H1 (cell line): ENCODE data around the gene LRP1. TPM values are rescaled to one million over a fixed set of nuclear protein-coding genes. Genes with fewer than 3 reads are reported as not detected.

ENCODE experiments used
- CTCF ChIA-PET: fragments of 300-600 bp; sonication (Branson Sonifier 250); formaldehyde crosslinking; loops from one replicate; lab custom pipeline; 2021; ENCODE audit not compliant: partially characterized antibody; lab: Charles Lee
- POLR2A ChIA-PET: fragments of 300-600 bp; sonication (Branson Sonifier 250); formaldehyde crosslinking; loops from one replicate; lab custom pipeline; 2021; ENCODE audit warnings: inconsistent platforms; ENCODE audit not compliant: partially characterized antibody; lab: Charles Lee
- DNase-seq, 2 experiments: peaks; one replicate each; pipeline versions ENCODE4 v3.0.0 to v3.0.0-alpha.2; 2010 to 2022; ENCODE audit warnings: low spot score in 2 of 2, low read depth in 1 of 2, mixed read lengths in 1 of 2
- FAIRE-seq: peaks from 2 replicates; lab custom pipeline; 2011; peaks lifted over from hg19 to GRCh38; lab: Jason Lieb, UNC
- H2AFZ ChIP-seq: 2 replicates; pipeline ENCODE4 v1.8.1; 2012; ENCODE audit warnings: low read length, inconsistent platforms
- H2AK5ac ChIP-seq: 2 replicates; pipeline ENCODE4 v1.6.1; 2013; ENCODE audit warnings: low read depth, low read length
- H2BK120ac ChIP-seq: replicated peaks from 2 replicates; pipeline ENCODE3; 2013; ENCODE audit warnings: low read depth, low read length, inconsistent platforms
- H2BK12ac ChIP-seq: 2 replicates; pipeline ENCODE4 v1.6.1; 2013; ENCODE audit warnings: low read depth, low read length
- H2BK15ac ChIP-seq: 2 replicates; pipeline ENCODE4 v1.6.1; 2013; ENCODE audit warnings: low read length
- H2BK20ac ChIP-seq: 2 replicates; pipeline ENCODE4 v1.6.1; 2013; ENCODE audit warnings: low read length
- H2BK5ac ChIP-seq: 2 replicates; pipeline ENCODE4 v1.6.1; 2013; ENCODE audit warnings: low read depth, low read length
- H3K14ac ChIP-seq: 2 replicates; pipeline ENCODE4 v1.6.1; 2013; ENCODE audit warnings: inconsistent platforms; ENCODE audit not compliant: insufficient read length
- H3K18ac ChIP-seq: 2 replicates; pipeline ENCODE4 v1.6.1; 2013; ENCODE audit warnings: low read length; ENCODE audit errors: extremely low read depth
- H3K23ac ChIP-seq: 2 replicates; pipeline ENCODE4 v1.6.1; 2013; ENCODE audit warnings: inconsistent platforms; ENCODE audit not compliant: insufficient read length
- H3K23me2 ChIP-seq: 2 replicates; pipeline ENCODE4 v1.6.1; 2013; ENCODE audit warnings: low read depth, low read length
- H3K27ac ChIP-seq: 2 replicates; pipeline ENCODE4 v1.6.1; 2011; ENCODE audit warnings: low read depth, low read length, inconsistent platforms
- H3K27me3 ChIP-seq, 4 experiments: replicated peaks in 1 of 4; 1 replicate in 1 of 4; 2 replicates in 3 of 4; pipeline versions ENCODE4 v1.6.1 to v1.8.1; 2011 to 2013; ENCODE audit warnings: low read length in 3 of 4, mild to moderate bottlenecking in 3 of 4, inconsistent platforms in 2 of 4, mixed read lengths in 2 of 4, moderate library complexity in 1 of 4; ENCODE audit not compliant: control insufficient read depth in 3 of 4, insufficient read depth in 3 of 4; ENCODE audit errors: extremely low read depth in 1 of 4
- H3K36me3 ChIP-seq, 4 experiments: 2 replicates each; pipeline versions ENCODE4 v1.6.1 to v1.8.1; 2011 to 2013; ENCODE audit warnings: mild to moderate bottlenecking in 4 of 4, low read length in 3 of 4, moderate library complexity in 2 of 4, control low read depth in 1 of 4, inconsistent platforms in 1 of 4; ENCODE audit not compliant: insufficient read depth in 4 of 4, control insufficient read depth in 2 of 4
- H3K4ac ChIP-seq: replicated peaks from 2 replicates; pipeline ENCODE3; 2013; ENCODE audit warnings: low read length, low read depth, mixed read lengths, inconsistent platforms; ENCODE audit not compliant: insufficient read length
- H3K4me1 ChIP-seq, 4 experiments: replicated peaks in 1 of 4; 1 replicate in 1 of 4; 2 replicates in 3 of 4; pipeline versions ENCODE4 v1.6.1 to v1.8.1; 2011 to 2013; ENCODE audit warnings: low read length in 3 of 4, inconsistent platforms in 2 of 4, mixed read lengths in 1 of 4; ENCODE audit not compliant: insufficient read depth in 4 of 4, control insufficient read depth in 3 of 4
- H3K4me2 ChIP-seq, 2 experiments: 2 replicates each; pipeline versions ENCODE4 v1.6.1 to v1.8.1; 2011 to 2013; ENCODE audit warnings: low read depth in 2 of 2, low read length in 2 of 2, control low read depth in 1 of 2, inconsistent platforms in 1 of 2, mild to moderate bottlenecking in 1 of 2; ENCODE audit not compliant: insufficient read depth in 1 of 2
- H3K4me3 ChIP-seq, 4 experiments: fragments of 200-600, 300-600 bp in 1 of 4; sonication (generic), shearing (Covaris generic), sonication (Bioruptor Twin) in 1 of 4; 2 replicates each; pipeline versions ENCODE4 v1.5.1 to v1.8.1; 2011 to 2016; ENCODE audit warnings: low read length in 4 of 4, low read depth in 3 of 4, control low read depth in 2 of 4, inconsistent platforms in 2 of 4, mild to moderate bottlenecking in 2 of 4, mixed read lengths in 1 of 4, moderate library complexity in 1 of 4; ENCODE audit not compliant: insufficient read depth in 2 of 4; ENCODE audit errors: extremely low read depth in 1 of 4
- H3K56ac ChIP-seq: replicated peaks from 2 replicates; pipeline ENCODE3; 2013; ENCODE audit warnings: low read depth, mild to moderate bottlenecking, mixed read lengths, low read length, inconsistent platforms; ENCODE audit not compliant: insufficient read length
- H3K79me1 ChIP-seq: 2 replicates; pipeline ENCODE4 v1.6.1; 2013; ENCODE audit warnings: low read depth, low read length, control low read depth
- H3K79me2 ChIP-seq, 2 experiments: 2 replicates each; pipeline versions ENCODE4 v1.6.1 to v1.8.1; 2012 to 2013; ENCODE audit warnings: low read length in 2 of 2, mild to moderate bottlenecking in 2 of 2, inconsistent platforms in 1 of 2; ENCODE audit not compliant: insufficient read depth in 2 of 2, control insufficient read depth in 1 of 2
- H3K9ac ChIP-seq, 4 experiments: replicated peaks in 1 of 4; 1 replicate in 1 of 4; 2 replicates in 3 of 4; pipeline versions ENCODE4 v1.6.1 to v1.8.1; 2011 to 2013; ENCODE audit warnings: low read depth in 3 of 4, low read length in 3 of 4, control low read depth in 2 of 4, mild to moderate bottlenecking in 2 of 4, moderate library complexity in 2 of 4, inconsistent platforms in 1 of 4; ENCODE audit errors: extremely low read depth in 1 of 4
- H3K9me3 ChIP-seq, 2 experiments: 2 replicates each; pipeline versions ENCODE4 v1.6.1 to v1.8.1; 2012 to 2013; ENCODE audit warnings: mild to moderate bottlenecking in 2 of 2, moderate library complexity in 2 of 2, control low read depth in 1 of 2, inconsistent platforms in 1 of 2, low read depth in 1 of 2, low read length in 1 of 2, mixed read lengths in 1 of 2; ENCODE audit not compliant: insufficient read depth in 2 of 2
- H4K20me1 ChIP-seq, 2 experiments: replicated peaks in 1 of 2; 2 replicates each; pipeline versions ENCODE3 to v1.8.1; 2011 to 2013; ENCODE audit warnings: inconsistent platforms in 2 of 2, low read length in 2 of 2, mild to moderate bottlenecking in 1 of 2; ENCODE audit not compliant: insufficient read depth in 2 of 2, control insufficient read depth in 1 of 2
- H4K5ac ChIP-seq: 2 replicates; pipeline ENCODE4 v1.6.1; 2013; ENCODE audit warnings: low read length, low read depth, mixed read lengths, inconsistent platforms; ENCODE audit not compliant: insufficient read length
- H4K8ac ChIP-seq: 2 replicates; pipeline ENCODE4 v1.8.0; 2013; ENCODE audit warnings: mild to moderate bottlenecking, moderate library complexity, low read length, inconsistent platforms; ENCODE audit not compliant: insufficient read depth; ENCODE audit errors: extremely low read depth
- H4K91ac ChIP-seq: replicated peaks from 2 replicates; pipeline ENCODE3; 2013; ENCODE audit warnings: low read length, mixed read lengths, inconsistent platforms; ENCODE audit not compliant: insufficient read length
- BACH1 ChIP-seq: IDR thresholded peaks from 2 replicates; pipeline ENCODE4 v1.6.1; 2012; ENCODE audit warnings: low read length, improper control_type of control experiment
- EZH2 ChIP-seq: fragments of 200-600 bp; sonication (generic); IDR thresholded peaks from 2 replicates; pipeline ENCODE4 v1.7.1; 2012; ENCODE audit warnings: low read depth, mild to moderate bottlenecking, moderate library complexity, low read length, inconsistent platforms; ENCODE audit not compliant: severe bottlenecking
- GABPA ChIP-seq: IDR thresholded peaks from 2 replicates; pipeline ENCODE4 v1.6.1; 2011; ENCODE audit warnings: mild to moderate bottlenecking, low read length, moderate library complexity, borderline replicate concordance; ENCODE audit not compliant: insufficient read depth
- HDAC2 ChIP-seq, 2 experiments: fragments of 300-600 bp in 1 of 2; sonication (generic) in 1 of 2; IDR thresholded peaks; 2 replicates each; pipeline ENCODE4 v1.6.1; 2011 to 2012; ENCODE audit warnings: low read depth in 2 of 2, low read length in 2 of 2, mild to moderate bottlenecking in 2 of 2, moderate library complexity in 2 of 2, borderline replicate concordance in 1 of 2, inconsistent platforms in 1 of 2
- JUND ChIP-seq: IDR thresholded peaks from 2 replicates; pipeline ENCODE4 v1.6.1; 2011; ENCODE audit warnings: mild to moderate bottlenecking, improper control_type of control experiment, low read length
- MAFK ChIP-seq: IDR thresholded peaks from 2 replicates; pipeline ENCODE4 v1.6.1; 2012; ENCODE audit warnings: low read depth, mild to moderate bottlenecking, improper control_type of control experiment, low read length
- POLR2A ChIP-seq, 2 experiments: IDR thresholded peaks; 1 replicate in 1 of 2; 2 replicates in 1 of 2; pipeline ENCODE4 v1.6.1; 2011; ENCODE audit warnings: low read depth in 2 of 2, low read length in 2 of 2, mild to moderate bottlenecking in 2 of 2; ENCODE audit errors: control extremely low read depth in 1 of 2
- RAD21 ChIP-seq, 2 experiments: IDR thresholded peaks in 1 of 2; conservative IDR thresholded peaks in 1 of 2; 2 replicates each; pipeline ENCODE4 v1.6.1; 2011; ENCODE audit warnings: low read depth in 2 of 2, low read length in 2 of 2, improper control_type of control experiment in 1 of 2, inconsistent platforms in 1 of 2, mild to moderate bottlenecking in 1 of 2, moderate library complexity in 1 of 2
- RXRA ChIP-seq: IDR thresholded peaks from 2 replicates; pipeline ENCODE4 v1.6.1; 2011; ENCODE audit warnings: low read depth, mild to moderate bottlenecking, low read length, moderate library complexity; ENCODE audit not compliant: insufficient read depth
- YY1 ChIP-seq: IDR thresholded peaks from 2 replicates; pipeline ENCODE4 v1.6.1; 2011; ENCODE audit warnings: low read depth, mild to moderate bottlenecking, low read length
- WGBS, 2 experiments: shearing (Covaris generic) in 1 of 2; methylation state at CpG; one replicate each; pipeline versions ENCODE4 v1.1.6 to v1.1.7; 2013 to 2015; ENCODE audit warnings: low lambda C conversion rate in 2 of 2, mixed read lengths in 2 of 2, inconsistent platforms in 1 of 2, low coverage in 1 of 2, missing lambda C conversion rate in 1 of 2; ENCODE audit not compliant: insufficient replicate concordance in 2 of 2, insufficient coverage in 1 of 2, insufficient read length in 1 of 2; ENCODE audit errors: extremely low coverage in 1 of 2, missing lambda C conversion rate in 1 of 2; 5-methylcytosine and 5-hydroxymethylcytosine counted together
- polyA plus RNA-seq, 7 experiments: library from polyadenylated mRNA; depleted of rRNA in 3 of 7; stranded (reverse) in 5 of 7; unstranded in 2 of 7; fragments of >200 nt in 5 of 7; fragments of 200-250 nt in 2 of 7; gene quantifications; 1 replicate in 5 of 7; 2 replicates in 1 of 7; 4 replicates in 1 of 7; pipeline versions ENCODE4 v1.2.1 to v1.2.3, GENCODE V29; 2011 to 2013; ENCODE audit warnings: missing spikeins in 2 of 7, mixed read lengths in 2 of 7
- total RNA-seq: library from RNA; stranded (reverse); fragmentation: NEBNext Ultra II Directional; extraction: Animal tissue kit (Norgen Biotek cat#: 25700); gene quantifications from 2 replicates; pipeline ENCODE4 v1.2.1, GENCODE V29; 2021
- TF ChIP-seq, protein P1 (sequence below): IDR thresholded peaks from 2 replicates; pipeline ENCODE4 v1.6.1; 2012; ENCODE audit warnings: inconsistent platforms

LRP1 gene
- total and polyA plus RNA-seq, 2 of the 8 experiments (the other 6 are each of a cell fraction or from before 2014, with no cell fraction given), result 35.3 to 92.5 TPM

GRCh38 chr12:57224973-57225679 lies 96.8 kb downstream of the LRP1 start:
- H3K36me3 ChIP-seq, result no peaks in the 10 kb centered on the region
- H2BK5ac ChIP-seq, result peak overlapping the region; percentile 81
- 9% methylated on average over 47 of the region's 61 CpGs; no CpG with 5 or more reads in 1 of the 2 experiments for WGBS, 2 experiments
- no peak overlapping the region for H3K4ac ChIP-seq
- no peaks in the 10 kb centered on the region for H3K9me3 ChIP-seq
- peak overlapping the region; percentile 85 for H3K18ac ChIP-seq
- DNase-seq, result peak in 1 of 2 experiments; percentile 94
- H4K5ac ChIP-seq, result peak overlapping the region; percentile 46
- peaks cover 4 to 12% of the 10 kb centered on the region in 2 experiments for H4K20me1 ChIP-seq
- FAIRE-seq, result no peak
- no peak overlapping the region for H2BK120ac ChIP-seq
- no peak overlapping the region for H3K14ac ChIP-seq
- no peak overlapping the region for H2AFZ ChIP-seq
- H2BK20ac ChIP-seq, result peak overlapping the region; percentile 80; the same call in 1 of the 2 replicates
- peak overlapping the region; percentile 94 to 96 for H3K4me2 ChIP-seq
- no peak overlapping the region for H2AK5ac ChIP-seq
- peaks cover 8% of the 10 kb centered on the region for H3K23me2 ChIP-seq
- peak overlapping the region; percentile 99; the same call in 1 of the 2 replicates for H2BK15ac ChIP-seq
- no peak overlapping the region for H3K23ac ChIP-seq
- H3K9ac ChIP-seq, result no peak overlapping the region
- peak overlapping the region; percentile 99 for H2BK12ac ChIP-seq
- peaks cover 4 to 51% (median 30%) of the 10 kb centered on the region in 4 experiments for H3K4me1 ChIP-seq
- H3K79me2 ChIP-seq, result peaks cover under 1 to 1% of the 10 kb centered on the region in 2 experiments; a peak in 2 of 4 replicates
- no peak overlapping the region for H3K56ac ChIP-seq
- H3K27ac ChIP-seq, result no peak overlapping the region
- H3K27me3 ChIP-seq, result peaks cover 51 to 76% (median 73%) of the 10 kb centered on the region in 4 experiments
- POLR2A ChIA-PET, result interaction anchor here (0.8 to 22.1 kb wide), 8 partner anchors 9 to 295 kb away, joined by 3 to 852 read pairs (median 4); partner anchors contain the start of genes DDIT3, INHBE, NXPH4 and SHMT2
- H3K4me3 ChIP-seq, result peak overlapping the region; percentile 18 to 64 (median 23); a peak in 6 of 8 replicates
- peak overlapping the region; percentile 87 for H4K8ac ChIP-seq
- CTCF ChIA-PET, result interaction anchor here (0.5 to 27.9 kb wide), 16 partner anchors 7 to 261 kb away, joined by 3 to 726 read pairs (median 4); partner anchors contain the start of genes NXPH4 and STAC3
- H4K91ac ChIP-seq, result peak overlapping the region; percentile 90
- no peaks in the 10 kb centered on the region for H3K79me1 ChIP-seq
- peak; percentile 43 to 70 for TF ChIP-seq RAD21 (IDR thresholded peaks at IDR 0.05 in 1 of 2, conservative IDR thresholded peaks at IDR 0.05 in 1 of 2; ENCODE audit: low read depth in 2 of 2, low read length in 2 of 2)
- no peak for TF ChIP-seq MAFK
- no peak for TF ChIP-seq RXRA
- TF ChIP-seq HDAC2 (IDR thresholded peaks at IDR 0.05; ENCODE audit: borderline replicate concordance in 1 of 2, low read depth in 2 of 2, low read length in 2 of 2), result no peak
- TF ChIP-seq POLR2A (IDR thresholded peaks at IDR 0.05; ENCODE audit: control extremely low read depth in 1 of 2, low read depth in 2 of 2, low read length in 2 of 2), result no peak
- TF ChIP-seq, protein P1, sequence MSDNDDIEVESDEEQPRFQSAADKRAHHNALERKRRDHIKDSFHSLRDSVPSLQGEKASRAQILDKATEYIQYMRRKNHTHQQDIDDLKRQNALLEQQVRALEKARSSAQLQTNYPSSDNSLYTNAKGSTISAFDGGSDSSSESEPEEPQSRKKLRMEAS, result peak; percentile 77
- TF ChIP-seq YY1, result peak; percentile 77
- no peak for TF ChIP-seq BACH1
- TF ChIP-seq JUND, result peak; percentile 21; the same call in 1 of the 2 replicates
- peak; percentile 58 for TF ChIP-seq EZH2
- peak; percentile 76; the same call in 1 of the 2 replicates for TF ChIP-seq GABPA
